CD4-positive, CD25-positive, alpha-beta regulatory T cell (primary cell): ENCODE measurements around the gene SEMA4C. TPM values are rescaled to one million over a fixed set of nuclear protein-coding genes. Genes with fewer than 3 reads are reported as not detected.

Source experiments
- ATAC-seq, 2 donors: fragments of 150-1000 bp; cut with Tn5 transposase; one replicate each; pipeline ENCODE4 v1.10.0; 2021; ENCODE audit warnings: low read depth in 2 of 2, moderate number of reproducible peaks in 2 of 2, moderate library complexity in 1 of 2
- DNase-seq, 3 donors: peaks; one replicate each; pipeline versions ENCODE4 v3.0.0 to v3.0.0-alpha.2; 2012 to 2022; ENCODE audit warnings: mixed read lengths in 1 of 3
- H3K27ac ChIP-seq: one replicate; pipeline ENCODE4 v1.7.0; 2013; ENCODE audit warnings: mild to moderate bottlenecking, low read length; ENCODE audit not compliant: insufficient read depth, poor library complexity, severe bottlenecking
- H3K27me3 ChIP-seq: one replicate; pipeline ENCODE4 v1.7.0; 2013; ENCODE audit warnings: low read length; ENCODE audit not compliant: control insufficient read depth, insufficient read depth
- H3K36me3 ChIP-seq: one replicate; pipeline ENCODE4 v1.7.0; 2013; ENCODE audit warnings: mild to moderate bottlenecking, low read length, moderate library complexity; ENCODE audit not compliant: control insufficient read depth, insufficient read depth
- H3K4me1 ChIP-seq: 2 replicates; pipeline ENCODE4 v1.7.0; 2013; ENCODE audit warnings: mild to moderate bottlenecking, low read length; ENCODE audit not compliant: insufficient read depth, control insufficient read depth, poor library complexity, severe bottlenecking
- H3K4me3 ChIP-seq: one replicate; pipeline ENCODE4 v1.7.0; 2013; ENCODE audit warnings: low read depth, mild to moderate bottlenecking, low read length, moderate library complexity
- H3K9me3 ChIP-seq, 2 experiments: 1 replicate in 1 of 2; 2 replicates in 1 of 2; pipeline ENCODE4 v1.7.0; 2013; ENCODE audit warnings: low read length in 2 of 2, mild to moderate bottlenecking in 1 of 2, moderate library complexity in 1 of 2; ENCODE audit not compliant: control insufficient read depth in 2 of 2
- H3K27ac Mint-ChIP-seq, 3 donors: one replicate each; pipeline ENCODE4 v1.8.0; 2020 to 2022; ENCODE audit warnings: mild to moderate bottlenecking in 3 of 3, mixed read lengths in 3 of 3, moderate library complexity in 2 of 3
- H3K27me3 Mint-ChIP-seq: one replicate; pipeline ENCODE4 v1.8.0; 2022; ENCODE audit warnings: mild to moderate bottlenecking, mixed read lengths
- H3K36me3 Mint-ChIP-seq: one replicate; pipeline ENCODE4 v1.8.0; 2020; ENCODE audit warnings: mixed read lengths
- H3K4me1 Mint-ChIP-seq, 4 donors: one replicate each; pipeline ENCODE4 v1.8.0; 2020 to 2022; ENCODE audit warnings: mixed read lengths in 4 of 4, mild to moderate bottlenecking in 1 of 4
- H3K4me3 Mint-ChIP-seq, 4 donors: one replicate each; pipeline ENCODE4 v1.8.0; 2020 to 2022; ENCODE audit warnings: mild to moderate bottlenecking in 4 of 4, mixed read lengths in 4 of 4, moderate library complexity in 3 of 4
- H3K9me3 Mint-ChIP-seq, 7 donors: one replicate each; pipeline ENCODE4 v1.8.0; 2020 to 2022; ENCODE audit warnings: mixed read lengths in 7 of 7, mild to moderate bottlenecking in 3 of 7, moderate library complexity in 2 of 7
- polyA plus RNA-seq, 4 donors: library from polyadenylated mRNA; unstranded; fragments of 300-500 nt; fragmentation: Illumina TruSeq; gene quantifications; one replicate each; pipeline ENCODE4 v1.2.3, GENCODE V29; 2021
- total RNA-seq: library from RNA; stranded (reverse); gene quantifications from one replicate; pipeline ENCODE4 v1.2.3, GENCODE V29; 2022

SEMA4C gene, protein sequence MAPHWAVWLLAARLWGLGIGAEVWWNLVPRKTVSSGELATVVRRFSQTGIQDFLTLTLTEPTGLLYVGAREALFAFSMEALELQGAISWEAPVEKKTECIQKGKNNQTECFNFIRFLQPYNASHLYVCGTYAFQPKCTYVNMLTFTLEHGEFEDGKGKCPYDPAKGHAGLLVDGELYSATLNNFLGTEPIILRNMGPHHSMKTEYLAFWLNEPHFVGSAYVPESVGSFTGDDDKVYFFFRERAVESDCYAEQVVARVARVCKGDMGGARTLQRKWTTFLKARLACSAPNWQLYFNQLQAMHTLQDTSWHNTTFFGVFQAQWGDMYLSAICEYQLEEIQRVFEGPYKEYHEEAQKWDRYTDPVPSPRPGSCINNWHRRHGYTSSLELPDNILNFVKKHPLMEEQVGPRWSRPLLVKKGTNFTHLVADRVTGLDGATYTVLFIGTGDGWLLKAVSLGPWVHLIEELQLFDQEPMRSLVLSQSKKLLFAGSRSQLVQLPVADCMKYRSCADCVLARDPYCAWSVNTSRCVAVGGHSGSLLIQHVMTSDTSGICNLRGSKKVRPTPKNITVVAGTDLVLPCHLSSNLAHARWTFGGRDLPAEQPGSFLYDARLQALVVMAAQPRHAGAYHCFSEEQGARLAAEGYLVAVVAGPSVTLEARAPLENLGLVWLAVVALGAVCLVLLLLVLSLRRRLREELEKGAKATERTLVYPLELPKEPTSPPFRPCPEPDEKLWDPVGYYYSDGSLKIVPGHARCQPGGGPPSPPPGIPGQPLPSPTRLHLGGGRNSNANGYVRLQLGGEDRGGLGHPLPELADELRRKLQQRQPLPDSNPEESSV
- total RNA-seq, result 23.3 TPM
- polyA plus RNA-seq, result 1 to 10 TPM; 1.3 to 3.1 (median 2.2) TPM

- H3K4me1 ChIP-seq, result peaks cover 38% of the 10 kb centered on the region
- peak within 1 kb of the TSS; percentile 71 for H3K27ac ChIP-seq
- peaks cover 44% of the 10 kb centered on the region for H3K27me3 Mint-ChIP-seq
- peak within 1 kb of the TSS; percentile 90 to 95 (median 92) for H3K4me3 Mint-ChIP-seq
- H3K27me3 ChIP-seq, result no peaks in the 10 kb centered on the region
- H3K27ac Mint-ChIP-seq, result peak within 1 kb of the TSS; percentile 87 to 96 (median 90)
- DNase-seq (peak; percentile 23 to 67 (median 58)), ATAC-seq (peak; percentile 50 to 54)
- no peaks in the 10 kb centered on the region for H3K9me3 ChIP-seq
- H3K36me3 ChIP-seq, result peaks cover 1% of the 10 kb centered on the region
- peaks cover 6 to 61% (median 23%) of the 10 kb centered on the region in 4 donors for H3K4me1 Mint-ChIP-seq
- peak within 1 kb of the TSS; percentile 44 for H3K4me3 ChIP-seq
- no peaks in the 10 kb centered on the region for H3K9me3 Mint-ChIP-seq
- H3K36me3 Mint-ChIP-seq, result no peaks in the 10 kb centered on the region
Measured at GRCh38 chr2:96869822-96870625, at the start of gene SEMA4C. Gene SEMA4C (minus strand): TSS chr2:96870080. CDS start chr2:96867886, 2,194 bp downstream.

DNA sequence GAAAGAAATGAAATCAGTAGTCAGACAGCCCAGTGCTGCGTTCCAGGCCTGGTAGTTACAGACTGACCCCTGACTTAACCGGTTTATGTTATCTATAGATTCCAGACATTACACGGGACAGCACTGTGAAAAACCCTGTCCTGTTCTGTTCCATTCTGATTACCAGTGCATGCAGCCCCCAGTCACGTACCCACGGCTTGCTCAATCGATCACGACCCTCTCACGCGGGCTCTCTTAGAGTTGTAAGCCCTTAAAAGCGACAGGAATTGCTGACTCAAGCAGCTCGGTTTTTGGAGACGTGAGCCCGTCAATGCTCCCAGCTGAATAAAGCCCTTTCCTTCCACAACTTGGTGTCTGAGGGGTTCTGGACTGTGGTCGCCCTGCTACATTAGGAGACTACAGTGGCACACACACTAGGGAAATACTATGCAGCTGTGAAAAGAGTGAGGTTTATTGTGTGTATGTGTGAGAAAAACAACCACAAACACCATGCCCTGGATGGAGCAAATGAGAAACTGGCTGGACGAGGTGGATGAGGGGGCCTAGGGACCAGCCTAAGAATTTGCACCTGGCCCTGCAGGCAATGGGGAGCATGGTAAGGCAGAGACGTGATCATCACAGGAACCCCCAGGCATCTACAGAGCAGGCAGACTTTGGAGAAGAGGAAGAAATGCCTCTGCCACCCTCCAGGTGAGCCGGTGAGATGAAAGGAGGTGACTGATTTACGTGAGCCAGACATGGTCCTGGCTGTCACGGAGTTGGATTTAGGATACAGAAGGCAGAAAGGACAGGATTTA, 49.1 kb upstream of the SEMA4C start:
- Mint-ChIP-seq H3K27ac (peak overlapping the region in 2 of 3 donors; percentile 10 to 31), H3K36me3 (peaks cover 4% of the 10 kb centered on the region), H3K4me1 (peaks cover 10 to 68% (median 22%) of the 10 kb centered on the region in 4 donors), H3K4me3 (no peak overlapping the region), H3K9me3 (peaks cover 0 to 2% (median 0%) of the 10 kb centered on the region in 7 donors), H3K27me3 (peaks cover 19% of the 10 kb centered on the region)
- no peak overlapping the region for H3K4me3 ChIP-seq
- DNase-seq (no peak), ATAC-seq (no peak)
- no peak overlapping the region for H3K27ac ChIP-seq
- peaks cover 22% of the 10 kb centered on the region for H3K4me1 ChIP-seq
- no peaks in the 10 kb centered on the region for H3K36me3 ChIP-seq
- peaks cover 0 to 5% of the 10 kb centered on the region in 2 experiments for H3K9me3 ChIP-seq
- H3K27me3 ChIP-seq, result no peaks in the 10 kb centered on the region

DNA sequence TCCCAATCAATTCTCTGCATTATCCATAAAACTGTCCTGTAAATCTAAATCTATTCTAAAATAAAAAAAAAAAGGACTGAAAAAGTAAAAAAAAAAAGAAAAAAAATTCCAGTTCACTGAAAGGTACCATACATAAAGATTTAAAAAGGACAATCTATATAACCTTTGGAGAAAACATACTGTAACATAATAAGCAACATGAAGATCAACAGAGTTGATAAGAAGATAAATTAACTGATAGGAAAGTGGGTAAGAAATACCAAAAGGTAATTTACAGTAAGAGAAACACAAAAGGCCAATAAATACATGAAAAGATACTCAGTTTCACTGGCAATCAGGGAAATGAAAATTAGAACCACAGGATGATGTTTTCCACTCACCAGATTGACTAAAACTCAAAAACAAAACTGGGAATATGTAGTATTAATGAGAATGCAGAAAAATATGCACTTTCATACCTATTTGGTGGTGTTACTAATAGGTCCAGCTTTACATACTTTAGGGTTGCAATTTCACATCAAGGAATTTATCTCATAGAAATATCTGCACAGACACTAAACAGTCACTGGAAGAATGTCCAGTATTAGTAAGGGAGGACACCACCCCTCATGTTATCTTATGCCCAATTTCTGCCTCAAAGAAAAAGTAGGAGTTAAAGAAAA, 48.3 kb upstream of the SEMA4C start:
- Histone ChIP-seq H3K36me3 (no peaks in the 10 kb centered on the region), H3K27me3 (no peaks in the 10 kb centered on the region), H3K4me1 (peaks cover 25% of the 10 kb centered on the region), H3K27ac (no peak overlapping the region), H3K4me3 (no peak overlapping the region), H3K9me3 (peaks cover 0 to 5% of the 10 kb centered on the region in 2 experiments)
- peaks cover 4% of the 10 kb centered on the region for H3K36me3 Mint-ChIP-seq
- DNase-seq, result no peak
- peak overlapping the region; percentile 10 to 53 (median 31) for H3K27ac Mint-ChIP-seq
- no peak overlapping the region for H3K4me3 Mint-ChIP-seq
- H3K9me3 Mint-ChIP-seq, result peaks cover 0 to 3% (median 0%) of the 10 kb centered on the region in 7 donors
- H3K27me3 Mint-ChIP-seq, result peaks cover 22% of the 10 kb centered on the region
- ATAC-seq, result no peak
- peaks cover 13 to 72% (median 28%) of the 10 kb centered on the region in 4 donors for H3K4me1 Mint-ChIP-seq

- DNase-seq (no peak), ATAC-seq (no peak)
- H3K9me3 Mint-ChIP-seq, result peaks cover 0 to 3% (median 0%) of the 10 kb centered on the region in 7 donors
- peaks cover 16% of the 10 kb centered on the region for H3K27me3 Mint-ChIP-seq
- Histone ChIP-seq H3K4me3 (no peak overlapping the region), H3K9me3 (peaks cover 0 to 5% of the 10 kb centered on the region in 2 experiments), H3K36me3 (no peaks in the 10 kb centered on the region), H3K27me3 (no peaks in the 10 kb centered on the region), H3K27ac (no peak overlapping the region), H3K4me1 (peaks cover 38% of the 10 kb centered on the region)
- peak overlapping the region in 2 of 3 donors; percentile 64 to 69 for H3K27ac Mint-ChIP-seq
- H3K4me3 Mint-ChIP-seq, result peak overlapping the region in 1 of 4 donors; percentile 38
- peaks cover 4% of the 10 kb centered on the region for H3K36me3 Mint-ChIP-seq
- H3K4me1 Mint-ChIP-seq, result peaks cover 13 to 77% (median 32%) of the 10 kb centered on the region in 4 donors
Measured at GRCh38 chr2:96916646-96917543, 47.0 kb upstream of the SEMA4C start.

- peaks cover 40% of the 10 kb centered on the region for H3K4me1 ChIP-seq
- ATAC-seq (no peak), DNase-seq (no peak)
- H3K9me3 Mint-ChIP-seq, result peaks cover 0 to 3% (median 0%) of the 10 kb centered on the region in 7 donors
- no peaks in the 10 kb centered on the region for H3K36me3 ChIP-seq
- peak overlapping the region in 2 of 4 donors; percentile 26 to 70 for H3K4me3 Mint-ChIP-seq
- no peaks in the 10 kb centered on the region for H3K27me3 ChIP-seq
- peaks cover 16% of the 10 kb centered on the region for H3K27me3 Mint-ChIP-seq
- peaks cover 4% of the 10 kb centered on the region for H3K36me3 Mint-ChIP-seq
- H3K9me3 ChIP-seq, result peaks cover 0 to 5% of the 10 kb centered on the region in 2 experiments
- no peak overlapping the region for H3K27ac ChIP-seq
- H3K4me3 ChIP-seq, result no peak overlapping the region
- H3K27ac Mint-ChIP-seq, result peak overlapping the region in 1 of 3 donors; percentile 64
- peaks cover 13 to 78% (median 38%) of the 10 kb centered on the region in 4 donors for H3K4me1 Mint-ChIP-seq
Measured at GRCh38 chr2:96916156-96916630, 46.3 kb upstream of the SEMA4C start.

DNA sequence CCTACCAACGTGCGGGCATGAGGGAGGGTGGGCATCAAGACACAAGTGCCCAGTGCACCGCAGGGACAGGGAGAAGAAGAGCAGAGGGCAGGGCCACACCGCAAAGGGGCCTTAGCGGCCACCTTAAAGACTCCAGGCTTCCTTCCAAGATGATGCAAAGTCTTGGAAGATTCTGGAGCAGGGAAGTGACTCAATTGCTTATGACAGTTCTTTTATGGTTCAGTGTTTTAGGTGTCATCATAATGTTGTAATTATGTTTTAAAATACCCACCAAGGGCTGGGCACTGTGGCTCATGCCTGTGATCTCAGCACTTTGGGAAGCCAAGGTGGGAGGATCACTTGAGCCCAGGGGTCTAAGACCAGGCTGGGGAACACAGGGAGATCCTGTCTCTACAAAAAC, 44.5 kb upstream of the SEMA4C start:
- no peaks in the 10 kb centered on the region for H3K36me3 ChIP-seq
- no peaks in the 10 kb centered on the region for H3K27me3 ChIP-seq
- peak overlapping the region; percentile 58 for H3K27ac ChIP-seq
- peaks cover 40% of the 10 kb centered on the region for H3K4me1 ChIP-seq
- DNase-seq, result no peak
- peaks cover 0 to 3% (median 0%) of the 10 kb centered on the region in 7 donors for H3K9me3 Mint-ChIP-seq
- H3K27me3 Mint-ChIP-seq, result peaks cover 10% of the 10 kb centered on the region
- peaks cover 0 to 5% of the 10 kb centered on the region in 2 experiments for H3K9me3 ChIP-seq
- H3K4me3 Mint-ChIP-seq, result peak overlapping the region; percentile 82 to 91 (median 86)
- peak overlapping the region; percentile 90 to 98 (median 96) for H3K27ac Mint-ChIP-seq
- H3K4me3 ChIP-seq, result peak overlapping the region; percentile 74
- no peaks in the 10 kb centered on the region for H3K36me3 Mint-ChIP-seq
- no peak for ATAC-seq
- peaks cover 13 to 87% (median 43%) of the 10 kb centered on the region in 4 donors for H3K4me1 Mint-ChIP-seq
